ENCODE results near the gene ZNF674. TPM values are rescaled to one million over a fixed set of nuclear protein-coding genes. Genes with fewer than 3 reads are reported as not detected.

Gene ZNF674
- total and polyA plus RNA-seq, 8 donors, result 0.61 to 14.0 (median 2.3) TPM

DNA sequence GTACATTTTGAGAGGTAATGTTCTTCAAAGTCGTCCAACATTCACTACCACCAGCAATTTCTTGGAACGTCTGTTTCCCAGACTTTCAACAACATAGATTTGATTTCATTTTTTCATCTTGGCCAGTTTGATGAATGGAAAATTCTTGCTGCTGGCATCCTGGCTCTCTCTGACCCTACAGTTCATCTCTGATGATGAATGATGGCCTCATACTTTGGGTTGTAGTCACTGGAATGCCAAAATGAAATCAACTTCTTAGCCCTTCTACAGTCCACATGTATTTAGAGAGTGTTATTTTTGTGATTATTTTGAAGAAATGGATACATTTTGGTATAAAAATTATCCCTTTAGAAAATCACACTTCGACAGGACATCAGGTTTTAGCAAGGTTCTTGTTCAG, 37.1 kb upstream of the ZNF674 start:
- peak overlapping the region in 3 of 5 donors; percentile 18 to 57 (median 38) for H3K27ac ChIP-seq
- DNase-seq, result no peak
- intact Hi-C loops (cut with DNase I; ENCODE audit: low total_unique reads), result no loop called here
- no peak overlapping the region for H3K4me3 ChIP-seq
- 66 to 74% (median 73%) methylated on average over 3 of the region's 3 CpGs for WGBS, 5 donors
- no peaks in the 10 kb centered on the region for H3K9me3 ChIP-seq
- no peaks in the 10 kb centered on the region for H3K36me3 ChIP-seq
- no peaks in the 10 kb centered on the region for H3K27me3 ChIP-seq
- H3K4me1 ChIP-seq, result peaks cover 0 to 9% (median 3%) of the 10 kb centered on the region in 4 donors
- TF ChIP-seq EP300 (IDR thresholded peaks at IDR 0.05) (no peak), POLR2AphosphoS5 (IDR thresholded peaks at IDR 0.05) (no peak)

DNA sequence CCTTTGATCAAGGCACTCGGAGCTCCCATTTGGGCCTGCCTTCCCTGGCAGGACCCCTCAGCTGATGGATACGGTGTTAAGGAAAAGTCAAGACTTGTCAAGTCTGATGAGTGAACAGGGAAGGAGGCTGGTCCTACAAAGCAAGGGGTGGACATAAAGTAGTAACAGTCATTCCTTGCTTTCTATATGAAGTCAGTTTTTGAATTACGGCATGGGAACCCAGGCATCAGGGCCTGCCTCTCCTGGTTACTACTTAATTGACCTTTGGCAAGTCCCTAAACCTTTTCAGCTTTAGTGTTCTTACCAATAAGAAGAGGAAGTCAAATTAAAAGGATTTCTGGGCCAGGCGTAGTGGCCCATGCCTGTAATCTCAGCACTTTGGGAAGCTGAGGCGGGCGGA, 35.4 kb upstream of the ZNF674 start:
- WGBS, 5 donors, result 91 to 98% (median 95%) methylated on average over 6 of the region's 6 CpGs

DNA sequence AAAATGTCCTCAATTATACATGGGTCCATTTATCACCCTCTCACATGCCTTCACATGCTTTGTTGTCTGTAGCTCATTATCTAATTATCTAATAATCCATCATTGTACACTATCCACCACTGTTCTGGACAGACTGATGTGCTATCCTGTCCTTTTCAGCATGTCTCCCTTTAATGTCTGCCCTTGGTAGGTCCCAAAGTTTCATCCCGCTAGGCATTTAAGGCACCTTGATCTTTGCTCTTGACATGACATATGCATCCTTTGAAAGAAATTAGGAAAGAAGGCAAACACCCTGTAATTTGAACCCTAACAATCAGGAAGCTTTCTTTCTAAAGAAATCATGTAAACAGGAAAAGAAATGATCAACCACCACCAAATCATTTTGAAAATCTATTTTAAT, 34.0 kb upstream of the ZNF674 start:
- Histone ChIP-seq H3K4me1 (peaks cover 0 to 25% (median 18%) of the 10 kb centered on the region in 4 donors), H3K27me3 (peaks cover 0 to 16% (median 9%) of the 10 kb centered on the region in 3 donors), H3K4me3 (no peak overlapping the region), H3K9me3 (no peaks in the 10 kb centered on the region), H3K36me3 (no peaks in the 10 kb centered on the region), H3K27ac (no peak overlapping the region)
- TF ChIP-seq POLR2A (IDR thresholded peaks at IDR 0.05) (no peak), EP300 (IDR thresholded peaks at IDR 0.05) (no peak), POLR2AphosphoS5 (IDR thresholded peaks at IDR 0.05) (no peak)
- TF ChIP-seq, protein P1, sequence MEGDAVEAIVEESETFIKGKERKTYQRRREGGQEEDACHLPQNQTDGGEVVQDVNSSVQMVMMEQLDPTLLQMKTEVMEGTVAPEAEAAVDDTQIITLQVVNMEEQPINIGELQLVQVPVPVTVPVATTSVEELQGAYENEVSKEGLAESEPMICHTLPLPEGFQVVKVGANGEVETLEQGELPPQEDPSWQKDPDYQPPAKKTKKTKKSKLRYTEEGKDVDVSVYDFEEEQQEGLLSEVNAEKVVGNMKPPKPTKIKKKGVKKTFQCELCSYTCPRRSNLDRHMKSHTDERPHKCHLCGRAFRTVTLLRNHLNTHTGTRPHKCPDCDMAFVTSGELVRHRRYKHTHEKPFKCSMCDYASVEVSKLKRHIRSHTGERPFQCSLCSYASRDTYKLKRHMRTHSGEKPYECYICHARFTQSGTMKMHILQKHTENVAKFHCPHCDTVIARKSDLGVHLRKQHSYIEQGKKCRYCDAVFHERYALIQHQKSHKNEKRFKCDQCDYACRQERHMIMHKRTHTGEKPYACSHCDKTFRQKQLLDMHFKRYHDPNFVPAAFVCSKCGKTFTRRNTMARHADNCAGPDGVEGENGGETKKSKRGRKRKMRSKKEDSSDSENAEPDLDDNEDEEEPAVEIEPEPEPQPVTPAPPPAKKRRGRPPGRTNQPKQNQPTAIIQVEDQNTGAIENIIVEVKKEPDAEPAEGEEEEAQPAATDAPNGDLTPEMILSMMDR (IDR thresholded peaks at IDR 0.05), result no peak
- intact Hi-C loops (cut with DNase I; ENCODE audit: low total_unique reads), result no loop called here
- 88 to 100% (median 93%) methylated on average over 1 of the region's 1 CpG for WGBS, 5 donors
- DNase-seq, result no peak

More for the DNA sequence above, 35.4 kb upstream of the ZNF674 start:
- Histone ChIP-seq H3K27ac (no peak overlapping the region), H3K4me3 (no peak overlapping the region), H3K4me1 (peaks cover 0 to 11% (median 5%) of the 10 kb centered on the region in 4 donors), H3K27me3 (peaks cover 0 to 3% (median 3%) of the 10 kb centered on the region in 3 donors), H3K9me3 (no peaks in the 10 kb centered on the region), H3K36me3 (no peaks in the 10 kb centered on the region)
- TF ChIP-seq POLR2A (IDR thresholded peaks at IDR 0.05) (no peak), POLR2AphosphoS5 (IDR thresholded peaks at IDR 0.05) (no peak), EP300 (IDR thresholded peaks at IDR 0.05) (no peak)
- TF ChIP-seq, protein P1 (IDR thresholded peaks at IDR 0.05), result no peak
- DNase-seq, result no peak
- intact Hi-C loops (cut with DNase I; ENCODE audit: low total_unique reads), result no loop called here

DNA sequence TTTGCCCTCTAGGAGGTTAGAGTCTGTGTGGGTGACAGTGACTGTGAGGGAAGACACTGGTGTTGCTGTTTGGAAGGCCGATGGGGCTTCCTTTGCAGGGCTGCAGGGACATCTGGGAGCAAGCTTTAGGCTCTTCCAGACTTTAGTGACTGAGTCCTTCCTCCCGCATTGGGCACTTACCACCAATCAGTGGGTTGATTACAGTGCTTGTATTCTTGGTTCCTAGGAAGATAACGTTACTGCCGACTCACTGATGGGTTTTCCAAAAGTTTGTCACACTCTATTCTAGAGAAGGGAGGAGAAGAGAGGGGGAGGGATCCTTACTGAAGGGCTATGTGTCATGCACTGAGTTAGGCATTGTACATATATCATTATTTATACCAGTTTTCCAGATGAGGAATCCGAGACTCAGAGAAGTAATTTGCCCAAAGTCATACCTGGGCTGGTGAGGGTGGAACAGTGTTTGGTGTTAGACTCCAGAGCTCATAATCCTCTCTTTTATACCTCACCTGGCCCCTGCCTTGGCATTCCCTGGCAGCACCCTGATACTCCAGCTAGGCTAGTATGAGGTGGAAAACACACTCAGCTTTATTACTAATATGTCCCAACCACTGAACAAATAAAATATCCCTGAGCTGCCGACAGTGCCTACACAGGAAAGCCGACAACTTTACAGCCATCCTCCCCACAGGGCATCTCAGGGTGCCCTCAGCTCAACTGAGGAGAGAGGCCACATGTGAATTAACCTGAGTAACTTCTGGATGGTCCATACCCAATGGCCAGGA, 32.2 kb upstream of the ZNF674 start:
- 68 to 85% (median 74%) methylated on average over 6 to 7 of the region's 7 CpGs for WGBS, 5 donors
- DNase-seq, result no peak
- peaks cover 0 to 34% (median 21%) of the 10 kb centered on the region in 4 donors for H3K4me1 ChIP-seq
- no peaks in the 10 kb centered on the region for H3K9me3 ChIP-seq
- no peaks in the 10 kb centered on the region for H3K36me3 ChIP-seq
- H3K4me3 ChIP-seq, result peak overlapping the region in 2 of 4 donors; percentile 4 to 71
- peaks cover 0 to 18% (median 10%) of the 10 kb centered on the region in 3 donors for H3K27me3 ChIP-seq
- no peak for TF ChIP-seq EP300 (IDR thresholded peaks at IDR 0.05)
- intact Hi-C loops (cut with DNase I; ENCODE audit: low total_unique reads), result no loop called here
- H3K27ac ChIP-seq, result peak overlapping the region in 1 of 5 donors; percentile 8

DNA sequence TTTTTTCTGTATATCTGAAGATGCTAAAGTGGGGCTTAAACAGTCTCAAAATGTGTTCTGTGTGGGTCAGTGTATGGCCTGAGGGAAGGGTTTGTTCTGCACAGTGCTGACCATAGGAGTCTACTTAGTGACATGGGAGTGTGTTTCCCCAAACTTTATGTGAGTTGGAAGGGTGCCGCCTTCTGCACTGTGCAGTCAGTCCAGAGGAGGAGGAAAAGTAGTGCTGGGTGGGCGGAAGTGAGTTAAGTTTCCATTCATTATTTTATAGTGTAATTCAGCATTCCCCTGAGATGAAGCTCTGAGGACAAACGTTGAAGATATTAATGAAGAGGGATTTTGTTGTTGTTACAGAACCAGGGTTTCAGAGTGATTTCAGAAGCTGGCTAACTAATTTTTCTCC, 31.2 kb upstream of the ZNF674 start:
- H3K27ac ChIP-seq, result peak overlapping the region in 1 of 5 donors; percentile 22
- DNase-seq, result peak in 1 of 2 donors; percentile 26
- intact Hi-C loops (cut with DNase I; ENCODE audit: low total_unique reads), result no loop called here
- peaks cover 0 to 34% (median 21%) of the 10 kb centered on the region in 4 donors for H3K4me1 ChIP-seq
- H3K27me3 ChIP-seq, result peaks cover 0 to 18% (median 10%) of the 10 kb centered on the region in 3 donors
- TF ChIP-seq EP300 (IDR thresholded peaks at IDR 0.05), result no peak
- no peak for TF ChIP-seq POLR2AphosphoS5 (IDR thresholded peaks at IDR 0.05)
- 65 to 77% (median 69%) methylated on average over 3 of the region's 3 CpGs for WGBS, 5 donors
- H3K36me3 ChIP-seq, result no peaks in the 10 kb centered on the region
- peak overlapping the region in 3 of 4 donors; percentile 54 to 71 (median 63) for H3K4me3 ChIP-seq
- H3K9me3 ChIP-seq, result no peaks in the 10 kb centered on the region

Data from stomach (tissue), 9 donors.